ENCODE data around the gene CPXM2. TPM values are rescaled to one million over a fixed set of nuclear protein-coding genes. Genes with fewer than 3 reads are reported as not detected.

Gene CPXM2
- polyA plus RNA-seq, 2 of the 4 experiments (the other 2 are of a cell fraction): not detected

DNA sequence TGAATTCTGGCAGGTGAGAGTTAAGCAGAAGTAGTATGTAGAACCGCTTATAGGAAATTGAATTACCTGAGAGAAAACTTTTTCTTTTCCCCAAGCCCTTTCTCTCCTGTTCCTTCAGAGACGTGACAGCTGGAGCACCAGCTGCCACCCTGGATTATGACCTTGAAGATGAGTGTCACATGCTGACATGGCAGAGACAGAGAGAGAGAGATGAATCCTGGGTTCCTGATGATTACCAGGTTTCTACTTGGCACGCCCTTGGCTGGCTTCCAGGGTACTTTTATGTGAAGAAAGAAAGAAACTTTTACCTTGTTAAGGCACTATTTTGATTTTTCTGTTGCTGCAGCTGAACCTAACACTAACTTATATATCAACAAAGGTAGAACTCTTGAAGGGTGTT lies 125.6 kb downstream of the CPXM2 start:
- Histone ChIP-seq H3K4me3 (no peak overlapping the region), H3K4me1 (no peaks in the 10 kb centered on the region), H3K4me2 (no peak overlapping the region), H3K27ac (no peak overlapping the region), H3K9me3 (no peaks in the 10 kb centered on the region)
- CTCF ChIA-PET: interaction anchor here (0.7 kb wide), 1 partner anchor 39 kb away, joined by 5 read pairs; no protein-coding TSS in a partner anchor
- ATAC-seq (no peak), FAIRE-seq (no peak), DNase-seq (ENCODE audit: low read depth in 1 of 2, low spot score in 1 of 2) (no peak)
- WGBS (ENCODE audit: missing lambda C conversion rate): 23% methylated on average over 3 of the region's 3 CpGs
- POLR2A ChIA-PET: no interaction called here
- TF ChIP-seq FOSB (CRISPR knock-in tag; IDR thresholded peaks at IDR 0.05) (no peak), PHF8 (IDR thresholded peaks at IDR 0.05; ENCODE audit: borderline replicate concordance, low read depth) (no peak), EHMT2 (IDR thresholded peaks at IDR 0.05; ENCODE audit: low read depth) (no peak), GATA3 (IDR thresholded peaks at IDR 0.05; ENCODE audit: borderline replicate concordance) (no peak), HES2 (IDR thresholded peaks at IDR 0.05) (no peak), POLR2AphosphoS2 (conservative IDR thresholded peaks at IDR 0.05; ENCODE audit: low read length) (no peak)
- TF ChIP-seq, protein P1, sequence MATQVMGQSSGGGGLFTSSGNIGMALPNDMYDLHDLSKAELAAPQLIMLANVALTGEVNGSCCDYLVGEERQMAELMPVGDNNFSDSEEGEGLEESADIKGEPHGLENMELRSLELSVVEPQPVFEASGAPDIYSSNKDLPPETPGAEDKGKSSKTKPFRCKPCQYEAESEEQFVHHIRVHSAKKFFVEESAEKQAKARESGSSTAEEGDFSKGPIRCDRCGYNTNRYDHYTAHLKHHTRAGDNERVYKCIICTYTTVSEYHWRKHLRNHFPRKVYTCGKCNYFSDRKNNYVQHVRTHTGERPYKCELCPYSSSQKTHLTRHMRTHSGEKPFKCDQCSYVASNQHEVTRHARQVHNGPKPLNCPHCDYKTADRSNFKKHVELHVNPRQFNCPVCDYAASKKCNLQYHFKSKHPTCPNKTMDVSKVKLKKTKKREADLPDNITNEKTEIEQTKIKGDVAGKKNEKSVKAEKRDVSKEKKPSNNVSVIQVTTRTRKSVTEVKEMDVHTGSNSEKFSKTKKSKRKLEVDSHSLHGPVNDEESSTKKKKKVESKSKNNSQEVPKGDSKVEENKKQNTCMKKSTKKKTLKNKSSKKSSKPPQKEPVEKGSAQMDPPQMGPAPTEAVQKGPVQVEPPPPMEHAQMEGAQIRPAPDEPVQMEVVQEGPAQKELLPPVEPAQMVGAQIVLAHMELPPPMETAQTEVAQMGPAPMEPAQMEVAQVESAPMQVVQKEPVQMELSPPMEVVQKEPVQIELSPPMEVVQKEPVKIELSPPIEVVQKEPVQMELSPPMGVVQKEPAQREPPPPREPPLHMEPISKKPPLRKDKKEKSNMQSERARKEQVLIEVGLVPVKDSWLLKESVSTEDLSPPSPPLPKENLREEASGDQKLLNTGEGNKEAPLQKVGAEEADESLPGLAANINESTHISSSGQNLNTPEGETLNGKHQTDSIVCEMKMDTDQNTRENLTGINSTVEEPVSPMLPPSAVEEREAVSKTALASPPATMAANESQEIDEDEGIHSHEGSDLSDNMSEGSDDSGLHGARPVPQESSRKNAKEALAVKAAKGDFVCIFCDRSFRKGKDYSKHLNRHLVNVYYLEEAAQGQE (IDR thresholded peaks at IDR 0.05): no peak

DNA sequence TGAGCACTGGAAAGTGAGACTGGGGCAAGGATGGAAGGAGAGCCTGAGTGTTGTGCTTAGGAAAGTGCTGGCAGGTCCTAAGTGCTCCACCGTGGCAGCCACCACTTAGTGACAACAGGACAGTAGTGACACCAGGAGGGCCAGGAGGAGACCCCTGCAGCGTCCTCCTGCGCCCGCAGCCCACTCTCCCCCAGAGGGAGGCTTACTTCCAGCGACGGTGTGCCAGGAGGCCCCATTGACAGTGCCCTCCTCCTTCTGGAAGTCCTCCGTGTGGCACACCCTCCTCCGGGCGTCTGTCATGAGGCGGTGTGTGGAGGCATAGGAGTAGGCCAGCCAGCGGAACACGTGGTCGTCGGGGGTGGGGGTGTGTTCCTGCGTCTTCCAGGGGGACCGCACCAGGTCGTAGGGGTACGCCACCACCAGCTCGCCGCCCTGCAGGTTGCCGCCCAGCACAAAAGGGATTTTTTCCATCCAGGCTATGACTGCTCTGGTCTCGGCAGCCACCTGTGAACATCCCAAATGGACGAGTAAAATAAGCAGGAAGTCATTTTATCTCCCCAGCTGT lies 129.9 kb downstream of the CPXM2 start:
- ATAC-seq: no peak
- no peaks in the 10 kb centered on the region for H3K4me1 ChIP-seq
- no peak for FAIRE-seq
- no peak for DNase-seq (ENCODE audit: low read depth in 1 of 2, low spot score in 1 of 2)
- H3K4me2 ChIP-seq: no peak overlapping the region
- TF ChIP-seq RFX5 (IDR thresholded peaks at IDR 0.05) (no peak), TFCP2L1 (CRISPR knock-in tag; IDR thresholded peaks at IDR 0.05) (no peak), FOSL2 (IDR thresholded peaks at IDR 0.05) (no peak), FOSL2 (CRISPR knock-in tag; IDR thresholded peaks at IDR 0.05) (no peak), ESRRA (IDR thresholded peaks at IDR 0.05; ENCODE audit: borderline replicate concordance, low read length) (no peak), CHD2 (IDR thresholded peaks at IDR 0.05; ENCODE audit: low read length, partially characterized antibody) (no peak), POLR2A (IDR thresholded peaks at IDR 0.05; ENCODE audit: low read length) (no peak), ATOH8 (CRISPR knock-in tag; IDR thresholded peaks at IDR 0.05; ENCODE audit: low read depth) (no peak), FOSB (CRISPR knock-in tag; IDR thresholded peaks at IDR 0.05) (no peak)
- TF ChIP-seq, protein P2, sequence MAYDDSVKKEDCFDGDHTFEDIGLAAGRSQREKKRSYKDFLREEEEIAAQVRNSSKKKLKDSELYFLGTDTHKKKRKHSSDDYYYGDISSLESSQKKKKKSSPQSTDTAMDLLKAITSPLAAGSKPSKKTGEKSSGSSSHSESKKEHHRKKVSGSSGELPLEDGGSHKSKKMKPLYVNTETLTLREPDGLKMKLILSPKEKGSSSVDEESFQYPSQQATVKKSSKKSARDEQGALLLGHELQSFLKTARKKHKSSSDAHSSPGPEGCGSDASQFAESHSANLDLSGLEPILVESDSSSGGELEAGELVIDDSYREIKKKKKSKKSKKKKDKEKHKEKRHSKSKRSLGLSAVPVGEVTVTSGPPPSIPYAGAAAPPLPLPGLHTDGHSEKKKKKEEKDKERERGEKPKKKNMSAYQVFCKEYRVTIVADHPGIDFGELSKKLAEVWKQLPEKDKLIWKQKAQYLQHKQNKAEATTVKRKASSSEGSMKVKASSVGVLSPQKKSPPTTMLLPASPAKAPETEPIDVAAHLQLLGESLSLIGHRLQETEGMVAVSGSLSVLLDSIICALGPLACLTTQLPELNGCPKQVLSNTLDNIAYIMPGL (CRISPR knock-in tag; IDR thresholded peaks at IDR 0.05; ENCODE audit: borderline replicate concordance): no peak
- CTCF ChIA-PET: no interaction called here
- POLR2A ChIA-PET: no interaction called here
- no peak overlapping the region for H3K4me3 ChIP-seq
- WGBS (ENCODE audit: missing lambda C conversion rate): 29% methylated on average over 23 of the region's 23 CpGs
- no peak overlapping the region for H3K27ac ChIP-seq
- H3K9me3 ChIP-seq: no peaks in the 10 kb centered on the region

GRCh38 chr10:123761038-123761428 lies 130.6 kb downstream of the CPXM2 start:
- H3K4me2 ChIP-seq: no peak overlapping the region
- ATAC-seq (no peak), FAIRE-seq (no peak), DNase-seq (ENCODE audit: low read depth in 1 of 2, low spot score in 1 of 2) (no peak)
- ChIA-PET POLR2A (no interaction called here), CTCF (no interaction called here)
- no peak overlapping the region for H3K4me3 ChIP-seq
- H3K9me3 ChIP-seq: no peaks in the 10 kb centered on the region
- no peak for TF ChIP-seq CEBPB (IDR thresholded peaks at IDR 0.05)
- TF ChIP-seq BCL3 (IDR thresholded peaks at IDR 0.05): no peak
- no peak for TF ChIP-seq POLR2A (IDR thresholded peaks at IDR 0.05; ENCODE audit: low read length)
- TF ChIP-seq, protein P3, sequence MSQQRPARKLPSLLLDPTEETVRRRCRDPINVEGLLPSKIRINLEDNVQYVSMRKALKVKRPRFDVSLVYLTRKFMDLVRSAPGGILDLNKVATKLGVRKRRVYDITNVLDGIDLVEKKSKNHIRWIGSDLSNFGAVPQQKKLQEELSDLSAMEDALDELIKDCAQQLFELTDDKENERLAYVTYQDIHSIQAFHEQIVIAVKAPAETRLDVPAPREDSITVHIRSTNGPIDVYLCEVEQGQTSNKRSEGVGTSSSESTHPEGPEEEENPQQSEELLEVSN (IDR thresholded peaks at IDR 0.05; ENCODE audit: borderline replicate concordance, low read depth): no peak
- TF ChIP-seq ESRRA (IDR thresholded peaks at IDR 0.05; ENCODE audit: borderline replicate concordance, low read length): no peak
- no peak for TF ChIP-seq KDM1A (IDR thresholded peaks at IDR 0.05; ENCODE audit: low read depth)
- H3K27ac ChIP-seq: no peak overlapping the region
- H3K4me1 ChIP-seq: no peaks in the 10 kb centered on the region
- 10% methylated on average over 3 of the region's 10 CpGs for WGBS (ENCODE audit: missing lambda C conversion rate)
